Dendritic cell treated with granulocyte-macrophage colony-stimulating factor and Interleukin-4, amounts not matched to agents 40 ng/mL and 50 ng/mL, for 4 days (primary cell): ENCODE data around the gene ALPK3.

ENCODE experiments used
- H3K27ac Mint-ChIP-seq: one replicate; pipeline ENCODE4 v1.8.0; 2022; ENCODE audit warnings: mild to moderate bottlenecking, mixed read lengths
- H3K27me3 Mint-ChIP-seq: one replicate; pipeline ENCODE4 v1.8.0; 2022; ENCODE audit warnings: mild to moderate bottlenecking, mixed read lengths
- H3K36me3 Mint-ChIP-seq: one replicate; pipeline ENCODE4 v1.8.0; 2022; ENCODE audit warnings: low read depth, mixed read lengths
- H3K4me1 Mint-ChIP-seq: one replicate; pipeline ENCODE4 v1.8.0; 2022; ENCODE audit warnings: low read depth, mixed read lengths
- H3K4me3 Mint-ChIP-seq: one replicate; pipeline ENCODE4 v1.8.0; 2022; ENCODE audit warnings: mild to moderate bottlenecking, moderate library complexity, mixed read lengths
- H3K9me3 Mint-ChIP-seq: one replicate; pipeline ENCODE4 v1.8.0; 2022; ENCODE audit warnings: mixed read lengths
- intact Hi-C: fragments of 100-400 bp; cut with micrococcal nuclease; formaldehyde crosslinking; loops from one replicate; pipeline ENCODE4 v1.15.0; 2022

ALPK3 gene

GRCh38 chr15:84915606-84915958 lies 98.4 kb downstream of the ALPK3 start:
- H3K9me3 Mint-ChIP-seq, result no peaks in the 10 kb centered on the region
- H3K27ac Mint-ChIP-seq, result no peak overlapping the region
- H3K27me3 Mint-ChIP-seq, result peaks cover 4% of the 10 kb centered on the region
- no peaks in the 10 kb centered on the region for H3K36me3 Mint-ChIP-seq
- intact Hi-C loops, result no loop called here
- H3K4me1 Mint-ChIP-seq, result peaks cover 16% of the 10 kb centered on the region
- no peak overlapping the region for H3K4me3 Mint-ChIP-seq

- H3K36me3 Mint-ChIP-seq, result no peaks in the 10 kb centered on the region
- peaks cover 12% of the 10 kb centered on the region for H3K4me1 Mint-ChIP-seq
- intact Hi-C loops, result no loop called here
- H3K9me3 Mint-ChIP-seq, result no peaks in the 10 kb centered on the region
- H3K27me3 Mint-ChIP-seq, result peaks cover 4% of the 10 kb centered on the region
- H3K4me3 Mint-ChIP-seq, result no peak overlapping the region
- no peak overlapping the region for H3K27ac Mint-ChIP-seq
These were observed 100.3 kb downstream of the ALPK3 start for GRCh38 chr15:84917452-84917851.

GRCh38 chr15:84919106-84919667 lies 102.0 kb downstream of the ALPK3 start:
- Mint-ChIP-seq H3K4me1 (peaks cover 11% of the 10 kb centered on the region), H3K36me3 (no peaks in the 10 kb centered on the region), H3K27ac (no peak overlapping the region), H3K27me3 (peaks cover 4% of the 10 kb centered on the region), H3K9me3 (no peaks in the 10 kb centered on the region), H3K4me3 (no peak overlapping the region)
- intact Hi-C loops, result no loop called here

GRCh38 chr15:84921121-84921520 lies 104.0 kb downstream of the ALPK3 start:
- H3K27ac Mint-ChIP-seq, result no peak overlapping the region
- intact Hi-C loops, result no loop called here
- H3K9me3 Mint-ChIP-seq, result no peaks in the 10 kb centered on the region
- no peaks in the 10 kb centered on the region for H3K27me3 Mint-ChIP-seq
- H3K4me3 Mint-ChIP-seq, result no peak overlapping the region
- H3K36me3 Mint-ChIP-seq, result no peaks in the 10 kb centered on the region
- H3K4me1 Mint-ChIP-seq, result no peaks in the 10 kb centered on the region

GRCh38 chr15:84922530-84922929 lies 105.4 kb downstream of the ALPK3 start:
- Mint-ChIP-seq H3K27me3 (no peaks in the 10 kb centered on the region), H3K9me3 (no peaks in the 10 kb centered on the region), H3K36me3 (no peaks in the 10 kb centered on the region), H3K4me1 (no peaks in the 10 kb centered on the region), H3K4me3 (no peak overlapping the region), H3K27ac (no peak overlapping the region)
- intact Hi-C loops, result no loop called here
